GM12878 (cell line): ENCODE results near the gene RPS6KA2. TPM values are rescaled to one million over a fixed set of nuclear protein-coding genes. Genes with fewer than 3 reads are reported as not detected.

Experiments
- ATAC-seq: fragments of 200-7000 bp; cut with Tn5 transposase; 3 replicates; pipeline ENCODE4 v1.9.1; 2020; ENCODE audit warnings: mild to moderate bottlenecking, moderate library complexity
- BruUV-seq: library from RNA; stranded (reverse); fragments of 400-500 nt; replicated peaks from 2 replicates; lab custom pipeline; 2021; lab: Mats Ljungman, UMichigan
- CTCF ChIA-PET: fragments of 300-600 bp; sonication (Branson Sonifier 250); formaldehyde crosslinking; extraction: SDS; loops from one replicate; lab custom pipeline; 2021; ENCODE audit warnings: inconsistent platforms; lab: Yijun Ruan, JAX
- POLR2A ChIA-PET: fragments of 350-600 bp; formaldehyde crosslinking; extraction: SDS; loops from one replicate; lab custom pipeline; 2021; ENCODE audit warnings: inconsistent platforms; lab: Charles Lee
- RAD21 ChIA-PET: fragments of 300-600 bp; sonication (Branson Sonifier 250); formaldehyde crosslinking; loops from one replicate; lab custom pipeline; 2023; ENCODE audit warnings: antibody characterized with exemption; ENCODE audit not compliant: unreplicated experiment; lab: Charles Lee
- SMC1A ChIA-PET: fragments of 300-600 bp; sonication (Branson Sonifier 250); formaldehyde crosslinking; loops from one replicate; lab custom pipeline; 2023; ENCODE audit not compliant: unreplicated experiment, uncharacterized antibody; lab: Charles Lee
- DNase-seq: peaks from one replicate; pipeline ENCODE4 v3.0.0-alpha.2; 2011; ENCODE audit warnings: low read depth, low spot score
- FAIRE-seq: peaks from 3 replicates; lab custom pipeline; 2011; peaks lifted over from hg19 to GRCh38; lab: Jason Lieb, UNC
- H2AFZ ChIP-seq: 2 replicates; pipeline ENCODE4 v1.6.0; 2011; ENCODE audit warnings: low read depth, low read length, control low read depth; ENCODE audit not compliant: control insufficient read depth
- H3K27ac ChIP-seq: 2 replicates; pipeline ENCODE4 v1.5.1; 2011; ENCODE audit warnings: control low read depth; ENCODE audit not compliant: control insufficient read depth, insufficient read depth
- H3K27me3 ChIP-seq, 2 experiments: replicated peaks in 1 of 2; 2 replicates each; pipeline versions ENCODE4 v1.6.0 to v1.6.1; 2011; ENCODE audit warnings: low read length in 1 of 2; ENCODE audit not compliant: control insufficient read depth in 2 of 2, insufficient read depth in 2 of 2
- H3K36me3 ChIP-seq, 2 experiments: 2 replicates each; pipeline ENCODE4 v1.5.1; 2011; ENCODE audit warnings: low read length in 1 of 2; ENCODE audit not compliant: control insufficient read depth in 2 of 2, insufficient read depth in 2 of 2
- H3K4me1 ChIP-seq: 2 replicates; pipeline ENCODE4 v1.6.1; 2011; ENCODE audit warnings: mild to moderate bottlenecking, low read length, moderate library complexity, mixed read lengths; ENCODE audit not compliant: control insufficient read depth, insufficient read depth
- H3K4me2 ChIP-seq: 2 replicates; pipeline ENCODE4 v1.6.0; 2011; ENCODE audit warnings: control low read depth; ENCODE audit not compliant: control insufficient read depth, insufficient read depth
- H3K4me3 ChIP-seq: fragments of 200-600 bp; sonication (generic); 2 replicates; pipeline ENCODE4 v1.5.1; 2016
- H3K79me2 ChIP-seq: 2 replicates; pipeline ENCODE4 v1.6.0; 2011; ENCODE audit warnings: low read length; ENCODE audit not compliant: control insufficient read depth, insufficient read depth
- H3K9ac ChIP-seq: 2 replicates; pipeline ENCODE4 v1.8.0; 2011; ENCODE audit warnings: low read length, control low read depth, mixed read lengths; ENCODE audit not compliant: control insufficient read depth, insufficient read depth
- H3K9me3 ChIP-seq: replicated peaks from 3 replicates; pipeline ENCODE4 v1.5.1; 2011; ENCODE audit warnings: mild to moderate bottlenecking, low read length; ENCODE audit not compliant: control insufficient read depth, insufficient read depth
- H4K20me1 ChIP-seq: 2 replicates; pipeline ENCODE4 v1.6.0; 2011; ENCODE audit not compliant: control insufficient read depth, insufficient read depth
- BACH1 ChIP-seq: fragments of 450-650 bp; IDR thresholded peaks from 2 replicates; pipeline ENCODE4 v1.6.1; 2017; ENCODE audit warnings: mild to moderate bottlenecking, borderline replicate concordance
- CEBPB ChIP-seq, 2 experiments: fragments of 150-350 bp in 1 of 2; IDR thresholded peaks; 2 replicates each; pipeline ENCODE4 v1.6.1; 2012 to 2014; ENCODE audit warnings: low read depth in 2 of 2, low read length in 2 of 2, borderline replicate concordance in 1 of 2, inconsistent platforms in 1 of 2
- HDAC6 ChIP-seq: fragments of 200-600 bp; sonication (generic); IDR thresholded peaks from one replicate; pipeline ENCODE4 v1.8.0; 2017; ENCODE audit warnings: antibody characterized with exemption; ENCODE audit not compliant: unreplicated experiment
- NFXL1 ChIP-seq: fragments of 450-650 bp; IDR thresholded peaks from 2 replicates; pipeline ENCODE4 v1.6.1; 2017; ENCODE audit warnings: antibody characterized with exemption, mild to moderate bottlenecking, borderline replicate concordance
- RAD21 ChIP-seq: IDR thresholded peaks from 2 replicates; pipeline ENCODE4 v1.6.1; 2011; ENCODE audit warnings: mild to moderate bottlenecking, low read depth, low read length, moderate library complexity; ENCODE audit not compliant: insufficient read depth
- SP1 ChIP-seq: IDR thresholded peaks from one replicate; pipeline ENCODE4 v1.6.1; 2011; ENCODE audit warnings: low read depth, low read length
- SPI1 ChIP-seq: IDR thresholded peaks from 2 replicates; pipeline ENCODE4 v1.6.1; 2011; ENCODE audit warnings: low read depth, mild to moderate bottlenecking, low read length, moderate library complexity, borderline replicate concordance; ENCODE audit not compliant: insufficient read depth
- WGBS: methylation state at CpG from one replicate; pipeline ENCODE4 v1.1.6; 2016; ENCODE audit warnings: low lambda C conversion rate; ENCODE audit not compliant: insufficient replicate concordance, insufficient coverage; ENCODE audit errors: missing lambda C conversion rate; 5-methylcytosine and 5-hydroxymethylcytosine counted together
- in situ Hi-C: fragments of 300-500 bp; cut with MboI; formaldehyde crosslinking; loops from 9 replicates; pipeline ENCODE4 v1.14.3; 2018; ENCODE audit warnings: mixed read lengths
- intact Hi-C: fragments of 100-400 bp; cut with micrococcal nuclease; formaldehyde crosslinking; loops from one replicate; pipeline ENCODE4 v1.14.2; 2022; ENCODE audit not compliant: unreplicated experiment
- polyA plus RNA-seq, 11 experiments: library from polyadenylated mRNA; depleted of rRNA in 4 of 11; unstranded in 6 of 11; stranded (reverse) in 5 of 11; fragments of >200 nt; fragmentation: Nextera tagmentation in 4 of 11; fragmentation: Illumina TruSeq in 1 of 11; extraction: Ambion mirVana in 4 of 11; extraction: Trizol in 1 of 11; gene quantifications; 1 replicate in 1 of 11; 2 replicates in 10 of 11; pipeline versions ENCODE4 v1.2.1 to v1.2.3, GENCODE V29; 2011 to 2016; ENCODE audit warnings: inconsistent platforms in 2 of 11, missing spikeins in 2 of 11, low read depth in 1 of 11
- total RNA-seq, 4 experiments: library from RNA; depleted of rRNA in 3 of 4; stranded (reverse); fragments of >200 nt in 3 of 4; fragmentation: Illumina TruSeq in 1 of 4; extraction: Trizol in 1 of 4; gene quantifications; 2 replicates each; pipeline versions ENCODE4 v1.2.1 to v1.2.3, GENCODE V29; 2013 to 2021
- TF ChIP-seq, protein P1 (sequence below): IDR thresholded peaks from 2 replicates; pipeline ENCODE4 v1.6.1; 2012; ENCODE audit warnings: improper control_type of control experiment, low read depth, low read length; ENCODE audit not compliant: insufficient replicate concordance

The RPS6KA2 gene
- total and polyA plus RNA-seq, 10 of the 15 experiments (the other 5 are each of a cell fraction or from before 2014, with no cell fraction given) = 0.02 to 1.0 (median 0.22) TPM; not detected in 1

DNA sequence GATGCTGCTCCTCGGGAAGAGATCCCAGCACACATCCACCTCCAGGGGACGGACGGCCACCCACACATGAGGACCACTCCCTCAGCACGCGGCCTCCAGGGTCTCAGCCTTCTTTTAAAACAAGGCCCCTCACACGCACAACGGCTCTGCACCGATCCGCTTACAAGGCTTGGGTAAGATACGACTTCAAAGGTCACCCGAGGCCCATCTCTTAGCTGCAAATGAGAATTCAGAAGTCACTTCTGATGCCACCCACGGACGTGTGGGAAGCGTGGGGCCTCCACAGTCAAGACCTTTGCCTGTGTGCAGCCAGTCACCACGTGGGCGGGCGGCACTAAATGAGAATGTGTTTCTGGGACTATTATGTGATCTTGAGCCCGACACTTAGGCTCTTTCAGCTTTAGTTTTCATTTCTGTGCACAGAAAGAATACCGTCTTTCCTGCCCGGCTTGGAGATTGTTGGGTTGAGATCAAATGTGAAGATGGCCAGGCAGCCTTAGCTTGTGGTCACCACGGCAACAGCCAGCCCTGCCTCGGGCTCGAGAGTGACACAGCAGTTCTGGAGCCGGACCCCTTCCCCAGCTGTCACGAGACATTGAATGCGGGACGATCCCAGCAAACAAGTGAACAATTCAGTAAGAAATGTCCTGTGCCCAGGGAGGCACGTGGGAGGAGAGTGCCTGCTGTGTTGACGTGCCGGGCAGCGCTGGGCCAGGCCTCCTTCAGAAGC, 132.1 kb downstream of the RPS6KA2 start (continued):
- TF ChIP-seq, protein P1, sequence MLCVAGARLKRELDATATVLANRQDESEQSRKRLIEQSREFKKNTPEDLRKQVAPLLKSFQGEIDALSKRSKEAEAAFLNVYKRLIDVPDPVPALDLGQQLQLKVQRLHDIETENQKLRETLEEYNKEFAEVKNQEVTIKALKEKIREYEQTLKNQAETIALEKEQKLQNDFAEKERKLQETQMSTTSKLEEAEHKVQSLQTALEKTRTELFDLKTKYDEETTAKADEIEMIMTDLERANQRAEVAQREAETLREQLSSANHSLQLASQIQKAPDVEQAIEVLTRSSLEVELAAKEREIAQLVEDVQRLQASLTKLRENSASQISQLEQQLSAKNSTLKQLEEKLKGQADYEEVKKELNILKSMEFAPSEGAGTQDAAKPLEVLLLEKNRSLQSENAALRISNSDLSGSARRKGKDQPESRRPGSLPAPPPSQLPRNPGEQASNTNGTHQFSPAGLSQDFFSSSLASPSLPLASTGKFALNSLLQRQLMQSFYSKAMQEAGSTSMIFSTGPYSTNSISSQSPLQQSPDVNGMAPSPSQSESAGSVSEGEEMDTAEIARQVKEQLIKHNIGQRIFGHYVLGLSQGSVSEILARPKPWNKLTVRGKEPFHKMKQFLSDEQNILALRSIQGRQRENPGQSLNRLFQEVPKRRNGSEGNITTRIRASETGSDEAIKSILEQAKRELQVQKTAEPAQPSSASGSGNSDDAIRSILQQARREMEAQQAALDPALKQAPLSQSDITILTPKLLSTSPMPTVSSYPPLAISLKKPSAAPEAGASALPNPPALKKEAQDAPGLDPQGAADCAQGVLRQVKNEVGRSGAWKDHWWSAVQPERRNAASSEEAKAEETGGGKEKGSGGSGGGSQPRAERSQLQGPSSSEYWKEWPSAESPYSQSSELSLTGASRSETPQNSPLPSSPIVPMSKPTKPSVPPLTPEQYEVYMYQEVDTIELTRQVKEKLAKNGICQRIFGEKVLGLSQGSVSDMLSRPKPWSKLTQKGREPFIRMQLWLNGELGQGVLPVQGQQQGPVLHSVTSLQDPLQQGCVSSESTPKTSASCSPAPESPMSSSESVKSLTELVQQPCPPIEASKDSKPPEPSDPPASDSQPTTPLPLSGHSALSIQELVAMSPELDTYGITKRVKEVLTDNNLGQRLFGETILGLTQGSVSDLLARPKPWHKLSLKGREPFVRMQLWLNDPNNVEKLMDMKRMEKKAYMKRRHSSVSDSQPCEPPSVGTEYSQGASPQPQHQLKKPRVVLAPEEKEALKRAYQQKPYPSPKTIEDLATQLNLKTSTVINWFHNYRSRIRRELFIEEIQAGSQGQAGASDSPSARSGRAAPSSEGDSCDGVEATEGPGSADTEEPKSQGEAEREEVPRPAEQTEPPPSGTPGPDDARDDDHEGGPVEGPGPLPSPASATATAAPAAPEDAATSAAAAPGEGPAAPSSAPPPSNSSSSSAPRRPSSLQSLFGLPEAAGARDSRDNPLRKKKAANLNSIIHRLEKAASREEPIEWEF = no peak
- no peak for TF ChIP-seq RAD21
- TF ChIP-seq SPI1 = no peak
- no peak for TF ChIP-seq HDAC6

DNA sequence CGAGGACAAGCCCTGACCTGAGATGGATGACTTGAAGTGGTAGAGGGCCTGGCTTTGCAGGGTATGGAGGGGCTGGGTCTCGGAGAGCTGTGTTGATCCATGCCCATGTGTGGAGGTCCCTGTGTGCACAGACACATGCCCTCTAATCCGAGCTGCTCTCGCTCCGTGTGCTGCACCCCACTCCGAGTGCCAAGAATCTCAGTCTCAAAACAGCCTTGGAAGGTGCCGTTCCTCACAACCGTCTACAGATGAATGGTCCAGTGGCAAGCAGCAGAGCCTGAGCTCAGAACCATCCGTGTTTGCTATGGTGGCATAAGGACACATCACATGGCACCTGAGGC, 133.0 kb downstream of the RPS6KA2 start:
- 61% methylated on average over 9 of the region's 9 CpGs for WGBS
- H2AFZ ChIP-seq = no peak overlapping the region
- ChIA-PET SMC1A (interaction anchor here (1.0 kb wide), 1 partner anchor 180 kb away, joined by 3 read pairs; no protein-coding TSS in a partner anchor), POLR2A (no interaction called here), RAD21 (no interaction called here), CTCF (no interaction called here)
- in situ Hi-C loops (no loop called here), intact Hi-C loops (no loop called here)
- H3K36me3 ChIP-seq = no peaks in the 10 kb centered on the region
- H3K4me3 ChIP-seq = no peak overlapping the region
- FAIRE-seq (no peak), ATAC-seq (no peak), DNase-seq (no peak)
- no TSS peak for BruUV-seq
- no peak overlapping the region for H3K9ac ChIP-seq
- H3K4me2 ChIP-seq = no peak overlapping the region
- TF ChIP-seq NFXL1 (no peak), BACH1 (no peak), SP1 (no peak), CEBPB (IDR thresholded peaks at IDR 0.05; ENCODE audit: borderline replicate concordance in 1 of 2, low read depth in 2 of 2, low read length in 2 of 2) (no peak)
- no peaks in the 10 kb centered on the region for H4K20me1 ChIP-seq
- no peaks in the 10 kb centered on the region for H3K27me3 ChIP-seq
- no peak overlapping the region for H3K27ac ChIP-seq
- H3K79me2 ChIP-seq = no peaks in the 10 kb centered on the region
- H3K9me3 ChIP-seq = peaks cover 16% of the 10 kb centered on the region
- peaks cover 6% of the 10 kb centered on the region for H3K4me1 ChIP-seq
